ENCODE data around the gene RHOF.
"Not testable (repeated sequence)": the region's sequence is repeated elsewhere in the genome, so short reads cannot be mapped to it uniquely, and the experiment has no call there.

Gene RHOF

GRCh38 chr12:121753844-121754264 is 39.6 kb downstream of the RHOF start:
- 92 to 94% methylated on average over 12 of the region's 12 CpGs for WGBS, 2 experiments
- no peak overlapping the region for H3K27ac ChIP-seq (ENCODE audit: insufficient read depth, low read depth, low read length, poor library complexity, severe bottlenecking)

GRCh38 chr12:121751749-121752351 is 41.6 kb downstream of the RHOF start:
- H3K4me1 ChIP-seq (ENCODE audit: control insufficient read depth, insufficient read depth, low read length): no peaks in the 10 kb centered on the region
- no peak overlapping the region for H3K27ac ChIP-seq (ENCODE audit: insufficient read depth, low read depth, low read length, poor library complexity, severe bottlenecking)
- H3K9me3 ChIP-seq (ENCODE audit: control insufficient read depth, low read length): no peaks in the 10 kb centered on the region
- H3K27me3 ChIP-seq (ENCODE audit: control insufficient read depth, insufficient read depth, low read length, poor library complexity, severe bottlenecking): no peaks in the 10 kb centered on the region
- no peak overlapping the region for H3K4me3 ChIP-seq (ENCODE audit: insufficient read depth, low read depth, low read length)
- H3K36me3 ChIP-seq (ENCODE audit: control insufficient read depth, insufficient read depth, low read length): no peaks in the 10 kb centered on the region
- 95 to 96% methylated on average over 12 of the region's 12 CpGs for WGBS, 2 experiments

More at GRCh38 chr12:121753844-121754264, 39.6 kb downstream of the RHOF start:
- H3K36me3 ChIP-seq (ENCODE audit: control insufficient read depth, insufficient read depth, low read length): no peaks in the 10 kb centered on the region
- H3K27me3 ChIP-seq (ENCODE audit: control insufficient read depth, insufficient read depth, low read length, poor library complexity, severe bottlenecking): no peaks in the 10 kb centered on the region
- H3K4me3 ChIP-seq (ENCODE audit: insufficient read depth, low read depth, low read length): no peak overlapping the region
- H3K4me1 ChIP-seq (ENCODE audit: control insufficient read depth, insufficient read depth, low read length): no peaks in the 10 kb centered on the region
- H3K9me3 ChIP-seq (ENCODE audit: control insufficient read depth, low read length): no peaks in the 10 kb centered on the region

- Histone ChIP-seq H3K4me3 (ENCODE audit: insufficient read depth, low read depth, low read length) (no peak overlapping the region), H3K9me3 (ENCODE audit: control insufficient read depth, low read length) (no peaks in the 10 kb centered on the region), H3K27ac (ENCODE audit: insufficient read depth, low read depth, low read length, poor library complexity, severe bottlenecking) (no peak overlapping the region), H3K36me3 (ENCODE audit: control insufficient read depth, insufficient read depth, low read length) (no peaks in the 10 kb centered on the region), H3K27me3 (ENCODE audit: control insufficient read depth, insufficient read depth, low read length, poor library complexity, severe bottlenecking) (no peaks in the 10 kb centered on the region), H3K4me1 (ENCODE audit: control insufficient read depth, insufficient read depth, low read length) (no peaks in the 10 kb centered on the region)
- 86 to 100% methylated on average over 1 of the region's 1 CpG for WGBS, 2 experiments
Observed at GRCh38 chr12:121751034-121751433, 42.5 kb downstream of the RHOF start.

DNA sequence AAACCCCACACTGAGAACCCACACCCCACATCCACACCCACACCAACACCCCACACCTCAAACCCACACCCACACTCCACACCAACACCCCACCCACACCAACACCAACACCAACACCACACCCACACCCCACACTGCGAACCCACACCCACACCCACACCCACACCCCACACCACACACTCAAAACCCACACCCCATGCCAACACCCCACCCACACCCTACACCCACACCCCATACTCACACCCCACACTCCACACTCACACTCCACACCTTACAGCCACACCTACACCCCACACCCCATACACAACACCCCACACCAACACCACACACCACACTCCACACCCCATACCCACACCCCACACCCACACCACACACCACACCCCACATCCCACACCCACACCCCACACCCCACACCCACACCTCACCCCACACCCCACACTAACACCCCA is 43.0 kb downstream of the RHOF start:
- no peaks in the 10 kb centered on the region for H3K4me1 ChIP-seq (ENCODE audit: control insufficient read depth, insufficient read depth, low read length)
- H3K9me3 ChIP-seq (ENCODE audit: control insufficient read depth, low read length): no peaks in the 10 kb centered on the region
- no peaks in the 10 kb centered on the region for H3K36me3 ChIP-seq (ENCODE audit: control insufficient read depth, insufficient read depth, low read length)
- H3K27ac ChIP-seq (ENCODE audit: insufficient read depth, low read depth, low read length, poor library complexity, severe bottlenecking): no peak overlapping the region
- WGBS, 2 experiments: 45 to 54% methylated on average over 1 of the region's 1 CpG
- no peak overlapping the region for H3K4me3 ChIP-seq (ENCODE audit: insufficient read depth, low read depth, low read length)
- H3K27me3 ChIP-seq (ENCODE audit: control insufficient read depth, insufficient read depth, low read length, poor library complexity, severe bottlenecking): no peaks in the 10 kb centered on the region

DNA sequence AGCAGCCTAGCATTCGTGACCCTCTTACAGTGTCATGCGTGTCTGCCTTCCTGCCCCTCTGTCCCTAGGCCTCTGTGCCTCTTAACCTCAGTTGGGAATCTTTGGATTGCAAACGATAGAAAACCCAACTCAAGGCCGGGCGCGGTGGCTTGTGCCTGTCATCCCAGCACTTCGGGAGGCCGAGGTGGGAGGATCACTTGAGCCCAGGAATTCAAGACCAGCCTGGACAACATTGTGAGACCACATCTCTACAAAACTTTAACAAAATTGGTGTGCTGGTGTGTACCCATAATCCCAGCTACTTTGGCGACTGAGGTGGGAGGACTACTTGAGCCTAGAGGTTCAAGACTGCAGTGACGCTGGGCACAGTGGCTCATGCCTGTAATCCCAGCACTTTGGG is 44.2 kb downstream of the RHOF start:
- H3K27me3 ChIP-seq (ENCODE audit: control insufficient read depth, insufficient read depth, low read length, poor library complexity, severe bottlenecking): no peaks in the 10 kb centered on the region
- H3K9me3 ChIP-seq (ENCODE audit: control insufficient read depth, low read length): no peaks in the 10 kb centered on the region
- H3K4me3 ChIP-seq (ENCODE audit: insufficient read depth, low read depth, low read length): no peak overlapping the region
- no peaks in the 10 kb centered on the region for H3K36me3 ChIP-seq (ENCODE audit: control insufficient read depth, insufficient read depth, low read length)
- no peaks in the 10 kb centered on the region for H3K4me1 ChIP-seq (ENCODE audit: control insufficient read depth, insufficient read depth, low read length)
- 89 to 91% methylated on average over 10 of the region's 10 CpGs for WGBS, 2 experiments
- H3K27ac ChIP-seq (ENCODE audit: insufficient read depth, low read depth, low read length, poor library complexity, severe bottlenecking): no peak overlapping the region

DNA sequence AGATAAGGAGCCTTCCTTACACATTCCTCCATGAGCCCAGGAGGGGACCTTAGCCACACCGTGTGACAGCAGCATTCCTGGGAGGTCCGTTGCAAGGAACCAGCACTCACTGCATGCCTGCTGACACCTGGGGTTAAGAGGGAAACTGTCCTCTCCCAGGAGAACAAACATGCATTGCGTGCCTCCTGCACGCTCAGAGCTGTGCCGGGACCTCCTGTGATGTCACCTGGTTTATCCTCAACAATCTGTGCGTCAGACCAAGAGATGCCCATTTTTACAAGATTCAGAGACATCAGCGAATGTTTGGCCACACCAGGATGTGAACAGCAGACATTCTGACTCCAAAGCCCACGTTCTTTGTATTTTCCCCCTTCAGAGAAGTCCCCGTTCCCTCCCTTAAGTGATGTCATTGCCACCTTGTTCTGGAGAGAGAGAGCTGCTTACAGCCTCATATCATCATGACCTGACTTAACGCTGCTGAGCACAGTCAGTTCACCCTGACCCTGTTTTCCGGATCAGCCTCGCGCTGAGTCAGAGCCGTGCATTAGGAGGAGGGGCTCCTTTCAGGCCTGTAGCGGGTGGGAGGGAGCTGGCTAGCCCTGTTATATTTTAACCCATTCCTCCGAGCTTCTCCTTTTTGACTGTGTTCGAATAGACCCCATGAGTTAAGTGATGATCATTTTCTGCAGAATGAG is 44.8 kb downstream of the RHOF start:
- Histone ChIP-seq H3K36me3 (ENCODE audit: control insufficient read depth, insufficient read depth, low read length) (no peaks in the 10 kb centered on the region), H3K9me3 (ENCODE audit: control insufficient read depth, low read length) (no peaks in the 10 kb centered on the region), H3K27ac (ENCODE audit: insufficient read depth, low read depth, low read length, poor library complexity, severe bottlenecking) (peak overlapping the region; percentile 67), H3K4me1 (ENCODE audit: control insufficient read depth, insufficient read depth, low read length) (no peaks in the 10 kb centered on the region), H3K4me3 (ENCODE audit: insufficient read depth, low read depth, low read length) (no peak overlapping the region), H3K27me3 (ENCODE audit: control insufficient read depth, insufficient read depth, low read length, poor library complexity, severe bottlenecking) (no peaks in the 10 kb centered on the region)
- whole genome bisulfite sequencing, 2 experiments: 55 to 59% methylated on average over 17 of the region's 17 CpGs

DNA sequence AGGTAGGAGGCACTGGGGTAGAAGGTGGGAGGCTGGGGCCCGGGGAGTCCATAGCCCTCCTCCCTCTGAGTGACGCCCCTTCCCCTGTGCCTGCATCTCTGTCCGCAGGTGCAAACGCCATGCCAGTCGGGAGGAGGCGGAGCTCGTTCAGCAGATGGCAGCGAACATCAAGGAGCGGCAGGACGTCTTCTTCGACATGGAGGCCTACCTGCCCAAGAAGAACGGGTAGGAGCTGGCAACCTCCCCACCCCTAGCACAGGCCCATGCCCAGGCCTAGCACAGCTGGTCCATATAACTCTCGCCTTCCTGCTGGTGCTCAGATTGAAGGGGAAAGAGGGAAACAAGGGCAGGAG is 45.3 kb downstream of the RHOF start:
- no peak overlapping the region for H3K4me3 ChIP-seq (ENCODE audit: insufficient read depth, low read depth, low read length)
- no peaks in the 10 kb centered on the region for H3K9me3 ChIP-seq (ENCODE audit: control insufficient read depth, low read length)
- H3K4me1 ChIP-seq (ENCODE audit: control insufficient read depth, insufficient read depth, low read length): no peaks in the 10 kb centered on the region
- WGBS, 2 experiments: 66 to 74% methylated on average over 13 of the region's 13 CpGs
- no peaks in the 10 kb centered on the region for H3K36me3 ChIP-seq (ENCODE audit: control insufficient read depth, insufficient read depth, low read length)
- no peaks in the 10 kb centered on the region for H3K27me3 ChIP-seq (ENCODE audit: control insufficient read depth, insufficient read depth, low read length, poor library complexity, severe bottlenecking)
- H3K27ac ChIP-seq (ENCODE audit: insufficient read depth, low read depth, low read length, poor library complexity, severe bottlenecking): peak overlapping the region; percentile 67

DNA sequence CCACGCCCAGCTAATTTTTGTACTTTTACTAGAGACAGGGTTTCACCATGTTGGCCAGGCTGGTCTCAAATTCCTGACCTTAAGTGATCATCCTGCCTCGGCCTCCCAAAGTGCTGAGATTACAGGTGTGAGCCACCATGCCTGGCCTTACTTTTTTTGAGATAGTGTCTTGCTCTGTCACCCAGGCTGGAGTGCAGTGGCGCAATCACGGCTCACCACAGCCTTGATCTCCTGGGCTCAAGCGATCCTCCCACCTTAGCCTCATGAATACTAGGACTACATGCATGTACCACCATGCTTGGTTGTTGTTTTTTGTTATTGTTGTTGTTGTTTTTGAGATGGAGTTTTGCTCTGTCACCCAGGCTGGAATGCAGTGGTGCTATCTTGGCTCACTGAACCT is 47.9 kb downstream of the RHOF start:
- not testable (repeated sequence) for H3K4me1 ChIP-seq (ENCODE audit: control insufficient read depth, insufficient read depth, low read length); H3K27ac ChIP-seq (ENCODE audit: insufficient read depth, low read depth, low read length, poor library complexity, severe bottlenecking); H3K27me3 ChIP-seq (ENCODE audit: control insufficient read depth, insufficient read depth, low read length, poor library complexity, severe bottlenecking); H3K4me3 ChIP-seq (ENCODE audit: insufficient read depth, low read depth, low read length); H3K36me3 ChIP-seq (ENCODE audit: control insufficient read depth, insufficient read depth, low read length); H3K9me3 ChIP-seq (ENCODE audit: control insufficient read depth, low read length)
- 92% methylated on average over 5 of the region's 5 CpGs for WGBS, 2 experiments

DNA sequence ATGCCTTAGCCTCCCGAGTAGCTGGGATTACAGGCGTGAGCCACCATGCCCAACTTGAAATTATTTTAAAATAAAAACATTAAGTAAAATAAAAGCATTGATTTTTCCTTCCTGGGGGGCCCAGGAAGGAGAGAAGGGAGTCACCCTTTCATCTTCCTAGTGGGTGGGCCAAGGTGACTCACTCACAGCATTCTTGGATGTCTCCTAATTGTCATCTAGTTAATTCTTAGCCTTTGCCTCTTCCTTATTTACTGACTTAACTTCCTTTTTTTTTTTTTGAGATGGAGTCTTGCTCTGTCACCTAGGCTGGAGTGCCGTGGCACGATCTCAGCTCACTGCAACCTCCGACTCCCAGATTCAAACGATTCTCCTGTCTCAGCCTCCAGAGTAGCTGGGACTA is 51.7 kb downstream of the RHOF start:
- Histone ChIP-seq H3K9me3 (ENCODE audit: control insufficient read depth, low read length) (no peaks in the 10 kb centered on the region), H3K27ac (ENCODE audit: insufficient read depth, low read depth, low read length, poor library complexity, severe bottlenecking) (no peak overlapping the region), H3K4me3 (ENCODE audit: insufficient read depth, low read depth, low read length) (no peak overlapping the region), H3K4me1 (ENCODE audit: control insufficient read depth, insufficient read depth, low read length) (no peaks in the 10 kb centered on the region), H3K27me3 (ENCODE audit: control insufficient read depth, insufficient read depth, low read length, poor library complexity, severe bottlenecking) (no peaks in the 10 kb centered on the region), H3K36me3 (ENCODE audit: control insufficient read depth, insufficient read depth, low read length) (no peaks in the 10 kb centered on the region)
- 88 to 93% methylated on average over 5 to 6 of the region's 6 CpGs for WGBS, 2 experiments

DNA sequence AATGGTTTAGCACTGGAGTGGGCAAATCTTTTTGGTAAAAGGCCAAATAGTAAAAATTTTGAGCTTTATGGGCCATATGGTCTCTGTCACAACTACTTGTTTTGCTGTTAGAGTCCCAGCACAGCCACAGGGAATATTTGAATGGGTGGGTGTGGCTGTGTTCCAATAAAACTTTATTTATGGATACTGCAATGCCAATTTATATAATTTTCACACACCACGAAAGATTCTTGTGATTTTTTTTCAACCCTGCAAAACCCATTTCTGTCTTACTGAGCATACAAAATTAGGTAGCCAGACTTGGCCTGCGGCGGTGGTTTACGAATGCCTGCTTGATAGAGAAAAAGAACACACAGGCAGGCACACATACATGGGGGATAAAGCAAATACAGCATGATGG is 52.6 kb downstream of the RHOF start:
- Histone ChIP-seq H3K4me1 (ENCODE audit: control insufficient read depth, insufficient read depth, low read length) (no peaks in the 10 kb centered on the region), H3K4me3 (ENCODE audit: insufficient read depth, low read depth, low read length) (no peak overlapping the region), H3K27me3 (ENCODE audit: control insufficient read depth, insufficient read depth, low read length, poor library complexity, severe bottlenecking) (no peaks in the 10 kb centered on the region), H3K9me3 (ENCODE audit: control insufficient read depth, low read length) (no peaks in the 10 kb centered on the region), H3K36me3 (ENCODE audit: control insufficient read depth, insufficient read depth, low read length) (no peaks in the 10 kb centered on the region), H3K27ac (ENCODE audit: insufficient read depth, low read depth, low read length, poor library complexity, severe bottlenecking) (no peak overlapping the region)
- WGBS, 2 experiments: 96 to 97% methylated on average over 4 of the region's 4 CpGs

Measured in ectodermal cell (in vitro differentiated cells).